PFSK-1 (cell line): Measurements from ENCODE around the gene UNC119.

Experiments used
- POLR2AphosphoS5 ChIP-seq: IDR thresholded peaks from 2 replicates; pipeline ENCODE4 v1.6.1; 2012; ENCODE audit warnings: low read depth, mild to moderate bottlenecking, control low read depth, low read length, moderate library complexity
- SIN3A ChIP-seq: IDR thresholded peaks from 2 replicates; pipeline ENCODE4 v1.6.1; 2012; ENCODE audit warnings: mild to moderate bottlenecking, low read length, moderate library complexity, borderline replicate concordance; ENCODE audit not compliant: insufficient read depth
- TAF1 ChIP-seq: IDR thresholded peaks from 2 replicates; pipeline ENCODE4 v1.6.1; 2012; ENCODE audit warnings: low read length, control low read depth, borderline replicate concordance; ENCODE audit not compliant: insufficient read depth
- TF ChIP-seq, protein P1 (sequence below), 2 experiments: IDR thresholded peaks; 2 replicates each; pipeline versions ENCODE4 v1.6.1 to v1.8.0; 2011 to 2012; ENCODE audit warnings: low read depth in 2 of 2, low read length in 2 of 2, control low read depth in 1 of 2, inconsistent platforms in 1 of 2, mild to moderate bottlenecking in 1 of 2, moderate library complexity in 1 of 2; ENCODE audit not compliant: insufficient read depth in 1 of 2

GRCh38 chr17:28537219-28537610 lies 15.2 kb downstream of the UNC119 start:
- no peak for TF ChIP-seq POLR2AphosphoS5
- TF ChIP-seq, protein P1, sequence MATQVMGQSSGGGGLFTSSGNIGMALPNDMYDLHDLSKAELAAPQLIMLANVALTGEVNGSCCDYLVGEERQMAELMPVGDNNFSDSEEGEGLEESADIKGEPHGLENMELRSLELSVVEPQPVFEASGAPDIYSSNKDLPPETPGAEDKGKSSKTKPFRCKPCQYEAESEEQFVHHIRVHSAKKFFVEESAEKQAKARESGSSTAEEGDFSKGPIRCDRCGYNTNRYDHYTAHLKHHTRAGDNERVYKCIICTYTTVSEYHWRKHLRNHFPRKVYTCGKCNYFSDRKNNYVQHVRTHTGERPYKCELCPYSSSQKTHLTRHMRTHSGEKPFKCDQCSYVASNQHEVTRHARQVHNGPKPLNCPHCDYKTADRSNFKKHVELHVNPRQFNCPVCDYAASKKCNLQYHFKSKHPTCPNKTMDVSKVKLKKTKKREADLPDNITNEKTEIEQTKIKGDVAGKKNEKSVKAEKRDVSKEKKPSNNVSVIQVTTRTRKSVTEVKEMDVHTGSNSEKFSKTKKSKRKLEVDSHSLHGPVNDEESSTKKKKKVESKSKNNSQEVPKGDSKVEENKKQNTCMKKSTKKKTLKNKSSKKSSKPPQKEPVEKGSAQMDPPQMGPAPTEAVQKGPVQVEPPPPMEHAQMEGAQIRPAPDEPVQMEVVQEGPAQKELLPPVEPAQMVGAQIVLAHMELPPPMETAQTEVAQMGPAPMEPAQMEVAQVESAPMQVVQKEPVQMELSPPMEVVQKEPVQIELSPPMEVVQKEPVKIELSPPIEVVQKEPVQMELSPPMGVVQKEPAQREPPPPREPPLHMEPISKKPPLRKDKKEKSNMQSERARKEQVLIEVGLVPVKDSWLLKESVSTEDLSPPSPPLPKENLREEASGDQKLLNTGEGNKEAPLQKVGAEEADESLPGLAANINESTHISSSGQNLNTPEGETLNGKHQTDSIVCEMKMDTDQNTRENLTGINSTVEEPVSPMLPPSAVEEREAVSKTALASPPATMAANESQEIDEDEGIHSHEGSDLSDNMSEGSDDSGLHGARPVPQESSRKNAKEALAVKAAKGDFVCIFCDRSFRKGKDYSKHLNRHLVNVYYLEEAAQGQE (IDR thresholded peaks at IDR 0.05; ENCODE audit: insufficient read depth in 1 of 2, low read depth in 2 of 2, low read length in 2 of 2): no peak
- TF ChIP-seq SIN3A: no peak
- TF ChIP-seq TAF1: no peak
